Natural killer cell (primary cell): ENCODE measurements around the gene ELOVL2. TPM values are rescaled to one million over a fixed set of nuclear protein-coding genes. Genes with fewer than 3 reads are reported as not detected.

Source experiments
- ATAC-seq, 3 donors: fragments of 150-1000 bp in 2 of 3; fragments of 200-7000 bp in 1 of 3; cut with Tn5 transposase; 1 replicate in 1 of 3; 2 replicates in 2 of 3; pipeline ENCODE4 v1.10.0; 2021; ENCODE audit warnings: mild to moderate bottlenecking in 2 of 3, moderate library complexity in 2 of 3
- DNase-seq, 2 donors: peaks; one replicate each; pipeline versions ENCODE4 v3.0.0 to v3.0.0-alpha.2; 2013 to 2021; ENCODE audit warnings: mixed read lengths in 1 of 2
- H3K27ac ChIP-seq: one replicate; pipeline ENCODE4 v1.5.1; 2013; ENCODE audit warnings: mild to moderate bottlenecking, low read length
- H3K27me3 ChIP-seq: one replicate; pipeline ENCODE4 v1.6.1; 2013; ENCODE audit warnings: low read length; ENCODE audit not compliant: control insufficient read depth, insufficient read depth
- H3K36me3 ChIP-seq: one replicate; pipeline ENCODE4 v1.6.1; 2013; ENCODE audit warnings: low read length; ENCODE audit not compliant: control insufficient read depth, insufficient read depth
- H3K4me1 ChIP-seq: one replicate; pipeline ENCODE4 v1.6.1; 2013; ENCODE audit warnings: low read length; ENCODE audit not compliant: control insufficient read depth, insufficient read depth
- H3K4me3 ChIP-seq: one replicate; pipeline ENCODE4 v1.5.1; 2013; ENCODE audit warnings: low read length
- H3K9me3 ChIP-seq: one replicate; pipeline ENCODE4 v1.6.1; 2013; ENCODE audit warnings: low read length; ENCODE audit not compliant: control insufficient read depth, insufficient read depth
- H3K27ac Mint-ChIP-seq, 2 donors: one replicate each; pipeline ENCODE4 v1.8.0; 2022; ENCODE audit warnings: mild to moderate bottlenecking in 2 of 2, mixed read lengths in 2 of 2, moderate library complexity in 1 of 2
- H3K27me3 Mint-ChIP-seq, 2 donors: one replicate each; pipeline ENCODE4 v1.8.0; 2022; ENCODE audit warnings: low read depth in 2 of 2, mixed read lengths in 2 of 2
- H3K36me3 Mint-ChIP-seq: one replicate; pipeline ENCODE4 v1.8.0; 2022; ENCODE audit warnings: mixed read lengths
- H3K4me1 Mint-ChIP-seq, 2 donors: one replicate each; pipeline ENCODE4 v1.8.0; 2022; ENCODE audit warnings: mixed read lengths in 2 of 2
- H3K4me3 Mint-ChIP-seq: one replicate; pipeline ENCODE4 v1.8.0; 2022; ENCODE audit warnings: mild to moderate bottlenecking, moderate library complexity, mixed read lengths
- H3K9me3 Mint-ChIP-seq, 2 donors: one replicate each; pipeline ENCODE4 v1.8.0; 2022; ENCODE audit warnings: mixed read lengths in 2 of 2
- WGBS: methylation state at CpG from one replicate; pipeline ENCODE4 v1.1.7; 2013; ENCODE audit warnings: missing lambda C conversion rate; ENCODE audit not compliant: insufficient coverage; 5-methylcytosine and 5-hydroxymethylcytosine counted together
- intact Hi-C: fragments of 100-400 bp; cut with micrococcal nuclease; formaldehyde crosslinking; loops from one replicate; pipeline ENCODE4 v1.14.2; 2022
- total RNA-seq, 4 donors: library from RNA; stranded (reverse); fragments of 120-200 nt in 1 of 4; gene quantifications; one replicate each; pipeline versions ENCODE4 v1.2.3 to v1.2.4, GENCODE V29; 2013 to 2022
- TF ChIP-seq, protein P1 (sequence below): fragments of 200-600 bp; IDR thresholded peaks from one replicate; pipeline ENCODE4 v1.8.0; 2022; ENCODE audit warnings: antibody characterized with exemption

ELOVL2 gene
- total RNA-seq, 3 donors from 2014 or later (not counting 1 experiment from before 2014, with no cell fraction given): not detected

DNA sequence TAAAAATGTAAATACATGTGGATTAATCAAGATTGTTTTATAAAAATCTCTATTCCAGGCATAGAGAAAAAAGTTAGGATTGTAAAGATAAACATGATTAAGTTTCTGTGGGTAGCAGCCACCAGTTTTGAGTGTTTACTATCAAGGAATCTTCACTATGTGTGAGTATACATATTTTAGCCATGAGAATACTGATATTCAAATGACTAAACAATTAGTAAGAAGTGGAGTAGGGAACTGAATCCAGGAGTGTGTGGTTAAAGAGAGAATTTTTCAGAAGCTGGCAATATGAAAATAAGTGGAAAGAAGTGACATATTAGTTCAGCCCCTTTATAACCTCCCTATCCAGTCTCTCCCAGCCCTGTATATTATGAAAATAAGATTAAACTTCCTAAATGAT lies 10.3 kb downstream of the ELOVL2 start:
- H3K36me3 Mint-ChIP-seq: no peaks in the 10 kb centered on the region
- intact Hi-C loops: no loop called here
- no peak overlapping the region for H3K4me3 Mint-ChIP-seq

DNA sequence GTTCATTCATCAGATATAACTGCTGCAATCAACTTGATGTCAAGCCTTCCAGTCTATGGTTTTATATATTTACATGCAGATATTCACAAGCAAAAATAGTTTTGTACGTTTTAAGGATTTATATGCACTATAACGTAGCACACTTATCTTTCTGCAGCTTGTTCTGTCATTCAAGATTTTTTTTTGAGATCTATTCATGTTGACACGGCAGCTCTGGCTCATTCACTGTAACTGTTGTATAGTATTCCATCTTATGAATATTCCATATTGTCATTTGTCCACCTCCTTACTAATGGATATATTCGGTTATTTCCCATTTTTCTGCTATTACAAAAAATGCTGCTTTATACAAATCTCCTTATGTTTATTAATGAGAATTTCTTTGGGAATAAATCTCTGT lies 13.2 kb downstream of the ELOVL2 start:
- H3K4me1 Mint-ChIP-seq: no peaks in the 10 kb centered on the region
- ATAC-seq (no peak), DNase-seq (no peak)
- Histone ChIP-seq H3K9me3 (no peaks in the 10 kb centered on the region), H3K4me1 (no peaks in the 10 kb centered on the region), H3K4me3 (no peak overlapping the region), H3K27ac (no peak overlapping the region), H3K36me3 (no peaks in the 10 kb centered on the region), H3K27me3 (peaks cover 11% of the 10 kb centered on the region)
- TF ChIP-seq, protein P1, sequence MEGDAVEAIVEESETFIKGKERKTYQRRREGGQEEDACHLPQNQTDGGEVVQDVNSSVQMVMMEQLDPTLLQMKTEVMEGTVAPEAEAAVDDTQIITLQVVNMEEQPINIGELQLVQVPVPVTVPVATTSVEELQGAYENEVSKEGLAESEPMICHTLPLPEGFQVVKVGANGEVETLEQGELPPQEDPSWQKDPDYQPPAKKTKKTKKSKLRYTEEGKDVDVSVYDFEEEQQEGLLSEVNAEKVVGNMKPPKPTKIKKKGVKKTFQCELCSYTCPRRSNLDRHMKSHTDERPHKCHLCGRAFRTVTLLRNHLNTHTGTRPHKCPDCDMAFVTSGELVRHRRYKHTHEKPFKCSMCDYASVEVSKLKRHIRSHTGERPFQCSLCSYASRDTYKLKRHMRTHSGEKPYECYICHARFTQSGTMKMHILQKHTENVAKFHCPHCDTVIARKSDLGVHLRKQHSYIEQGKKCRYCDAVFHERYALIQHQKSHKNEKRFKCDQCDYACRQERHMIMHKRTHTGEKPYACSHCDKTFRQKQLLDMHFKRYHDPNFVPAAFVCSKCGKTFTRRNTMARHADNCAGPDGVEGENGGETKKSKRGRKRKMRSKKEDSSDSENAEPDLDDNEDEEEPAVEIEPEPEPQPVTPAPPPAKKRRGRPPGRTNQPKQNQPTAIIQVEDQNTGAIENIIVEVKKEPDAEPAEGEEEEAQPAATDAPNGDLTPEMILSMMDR: no peak
- no peak overlapping the region for H3K27ac Mint-ChIP-seq
- no peaks in the 10 kb centered on the region for H3K36me3 Mint-ChIP-seq
- no peak overlapping the region for H3K4me3 Mint-ChIP-seq
- 60% methylated on average over 2 of the region's 4 CpGs for WGBS
- intact Hi-C loops: no loop called here
- H3K9me3 Mint-ChIP-seq: no peaks in the 10 kb centered on the region
- H3K27me3 Mint-ChIP-seq: peaks cover 31 to 75% of the 10 kb centered on the region in 2 donors

More for the DNA sequence above, 10.3 kb downstream of the ELOVL2 start:
- TF ChIP-seq, protein P1: no peak
- DNase-seq (no peak), ATAC-seq (no peak)
- Histone ChIP-seq H3K36me3 (no peaks in the 10 kb centered on the region), H3K27me3 (peaks cover 17% of the 10 kb centered on the region), H3K27ac (no peak overlapping the region), H3K4me3 (no peak overlapping the region), H3K4me1 (no peaks in the 10 kb centered on the region), H3K9me3 (no peaks in the 10 kb centered on the region)
- Mint-ChIP-seq H3K27ac (no peak overlapping the region), H3K27me3 (peaks cover 27 to 69% of the 10 kb centered on the region in 2 donors), H3K4me1 (no peaks in the 10 kb centered on the region), H3K9me3 (no peaks in the 10 kb centered on the region)

DNA sequence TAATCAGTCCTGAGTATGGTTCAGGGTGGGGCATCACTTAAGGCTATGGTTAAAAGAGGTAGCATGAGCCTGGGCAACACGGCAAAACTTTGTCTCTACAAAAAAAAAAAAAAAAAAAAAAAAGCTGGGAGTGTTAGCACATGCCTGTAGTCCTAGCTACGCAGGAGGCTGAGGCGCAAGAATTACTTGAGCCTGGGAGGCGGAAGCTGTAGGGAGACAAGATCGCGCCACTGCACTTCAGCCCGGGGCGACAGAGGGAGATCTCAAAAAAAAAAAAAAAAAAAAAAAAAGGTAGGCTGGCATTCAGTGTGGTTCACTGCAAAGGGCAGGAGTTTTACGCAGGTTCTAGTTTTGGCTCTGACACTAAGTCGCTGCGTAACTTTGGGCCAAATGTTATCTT lies 15.1 kb downstream of the ELOVL2 start:
- no peak for ATAC-seq
- Histone ChIP-seq H3K36me3 (no peaks in the 10 kb centered on the region), H3K9me3 (no peaks in the 10 kb centered on the region), H3K27ac (no peak overlapping the region), H3K4me3 (no peak overlapping the region), H3K4me1 (no peaks in the 10 kb centered on the region), H3K27me3 (peaks cover 9% of the 10 kb centered on the region)
- no peaks in the 10 kb centered on the region for H3K4me1 Mint-ChIP-seq
- H3K9me3 Mint-ChIP-seq: no peaks in the 10 kb centered on the region
- intact Hi-C loops: no loop called here
- no peaks in the 10 kb centered on the region for H3K36me3 Mint-ChIP-seq
- DNase-seq: no peak
- H3K27ac Mint-ChIP-seq: no peak overlapping the region
- 94% methylated on average over 11 of the region's 11 CpGs for WGBS
- TF ChIP-seq, protein P1: no peak
- peaks cover 28 to 82% of the 10 kb centered on the region in 2 donors for H3K27me3 Mint-ChIP-seq
- no peak overlapping the region for H3K4me3 Mint-ChIP-seq

DNA sequence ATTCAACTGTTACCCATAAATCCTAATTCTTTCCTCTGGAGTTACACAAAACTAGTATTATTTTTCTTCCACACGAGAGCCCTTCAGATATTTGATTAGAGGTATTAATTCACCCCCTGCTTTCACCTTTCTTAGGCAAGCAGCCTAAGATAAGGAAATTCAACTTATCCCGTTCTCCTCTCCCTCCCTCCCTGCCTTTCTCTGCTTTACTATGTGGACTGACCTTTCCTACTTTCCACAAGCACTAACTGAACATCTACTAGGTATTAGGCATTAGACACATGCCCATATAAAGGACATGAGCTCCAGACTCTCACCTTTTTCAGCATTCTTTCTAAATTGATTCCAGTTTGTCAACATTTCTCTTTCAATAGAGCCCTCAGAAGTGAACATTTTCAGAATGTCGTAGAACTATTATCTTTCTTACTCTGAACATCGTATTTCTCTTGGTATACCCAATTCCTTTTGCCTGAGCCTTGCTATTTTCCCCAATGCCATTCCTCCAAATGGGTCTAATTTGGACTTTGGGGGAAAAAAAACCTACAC lies 16.5 kb downstream of the ELOVL2 start:
- peaks cover 26 to 71% of the 10 kb centered on the region in 2 donors for H3K27me3 Mint-ChIP-seq
- TF ChIP-seq, protein P1: no peak
- Histone ChIP-seq H3K27me3 (peaks cover 5% of the 10 kb centered on the region), H3K4me1 (no peaks in the 10 kb centered on the region), H3K9me3 (no peaks in the 10 kb centered on the region), H3K36me3 (no peaks in the 10 kb centered on the region), H3K4me3 (no peak overlapping the region), H3K27ac (no peak overlapping the region)
- H3K9me3 Mint-ChIP-seq: no peaks in the 10 kb centered on the region
- intact Hi-C loops: no loop called here
- no peaks in the 10 kb centered on the region for H3K36me3 Mint-ChIP-seq
- ATAC-seq (no peak), DNase-seq (no peak)
- no peaks in the 10 kb centered on the region for H3K4me1 Mint-ChIP-seq
- H3K27ac Mint-ChIP-seq: no peak overlapping the region
- no peak overlapping the region for H3K4me3 Mint-ChIP-seq
- WGBS: 83% methylated on average over 3 of the region's 4 CpGs
